Activated CD8-positive, alpha-beta T cell treated with anti-CD3 and anti-CD28 coated beads, Interleukin-2, amount 10 ng/mL, durations not matched to agents 7 days and 5 days (primary cell): ENCODE results near the gene CSMD2. TPM values are rescaled to one million over a fixed set of nuclear protein-coding genes. Genes with fewer than 3 reads are reported as not detected.

Experiments
- ATAC-seq: fragments of 150-1000 bp; cut with Tn5 transposase; one replicate; pipeline ENCODE4 v1.10.0; 2021; ENCODE audit warnings: moderate library complexity
- CTCF ChIA-PET: fragments of 350-600 bp; sonication (Branson Sonifier 250); formaldehyde crosslinking; loops from one replicate; lab custom pipeline; 2021; ENCODE audit warnings: antibody characterized with exemption; lab: Charles Lee
- POLR2A ChIA-PET: fragments of 350-600 bp; sonication (Branson Sonifier 250); formaldehyde crosslinking; loops from one replicate; lab custom pipeline; 2021; ENCODE audit warnings: antibody characterized with exemption; lab: Charles Lee
- DNase-seq: peaks from one replicate; pipeline ENCODE4 v3.0.0-alpha.2; 2020
- H3K27ac Mint-ChIP-seq: one replicate; pipeline ENCODE4 v1.8.0; 2021; ENCODE audit warnings: mild to moderate bottlenecking, mixed read lengths
- H3K27me3 Mint-ChIP-seq: one replicate; pipeline ENCODE4 v1.8.0; 2021; ENCODE audit warnings: low read depth, mixed read lengths
- H3K36me3 Mint-ChIP-seq: one replicate; pipeline ENCODE4 v1.8.0; 2021; ENCODE audit warnings: low read depth, mixed read lengths
- H3K4me1 Mint-ChIP-seq: one replicate; pipeline ENCODE4 v1.8.0; 2021; ENCODE audit warnings: low read depth, mixed read lengths
- H3K4me3 Mint-ChIP-seq: one replicate; pipeline ENCODE4 v1.8.0; 2021; ENCODE audit warnings: mild to moderate bottlenecking, mixed read lengths
- H3K9me3 Mint-ChIP-seq: one replicate; pipeline ENCODE4 v1.8.0; 2022; ENCODE audit warnings: mixed read lengths; ENCODE audit not compliant: insufficient read depth
- total RNA-seq, 2 experiments: library from RNA; stranded (reverse); gene quantifications; one replicate each; pipeline ENCODE4 v1.2.3, GENCODE V29; 2021

The CSMD2 gene
- total RNA-seq, 2 experiments from 2014 or later: not detected

DNA sequence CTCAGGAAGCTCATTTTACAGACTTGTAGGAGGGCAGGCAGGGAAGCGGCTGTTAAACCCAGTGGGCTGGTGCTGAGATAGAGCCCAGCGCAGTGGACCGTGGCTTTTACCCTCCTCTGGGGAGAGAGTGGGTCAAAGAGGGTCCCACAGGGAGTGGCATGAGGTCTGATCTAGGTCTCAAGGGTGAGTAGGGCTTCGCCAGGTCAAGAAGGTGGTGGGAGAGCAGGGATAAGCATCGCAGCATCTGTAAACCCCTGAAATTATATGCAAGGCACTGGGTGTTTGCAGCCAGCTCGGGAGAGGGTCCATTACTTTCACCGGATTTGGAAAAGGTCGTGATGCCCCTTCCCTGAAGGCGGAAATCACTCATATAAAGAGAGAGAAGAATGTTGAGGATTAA, 603.5 kb downstream of the CSMD2 start:
- ATAC-seq: no peak

DNA sequence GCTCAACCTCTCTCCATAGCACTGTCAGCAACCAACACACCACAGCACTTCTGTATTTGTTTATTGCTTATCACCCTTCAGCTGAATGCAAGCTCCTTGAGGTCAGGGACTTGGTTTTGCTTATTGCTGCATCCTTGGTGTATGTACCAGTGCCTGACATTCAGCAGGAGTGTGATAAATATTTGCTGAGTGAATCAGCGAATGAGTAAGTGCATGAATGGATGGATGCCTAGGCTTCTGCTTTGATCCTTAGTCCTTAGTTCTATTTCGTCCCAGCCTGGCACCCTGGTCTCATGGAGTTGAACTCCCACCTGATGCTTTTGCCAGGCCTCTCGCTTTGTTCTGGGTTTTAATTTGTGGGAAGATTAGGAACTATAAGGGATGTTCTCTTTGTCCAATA, 604.4 kb downstream of the CSMD2 start:
- no peaks in the 10 kb centered on the region for H3K4me1 Mint-ChIP-seq
- ChIA-PET POLR2A (no interaction called here), CTCF (no interaction called here)
- DNase-seq (no peak), ATAC-seq (no peak)
- H3K27me3 Mint-ChIP-seq: peaks cover 19% of the 10 kb centered on the region
- H3K4me3 Mint-ChIP-seq: no peak overlapping the region
- H3K36me3 Mint-ChIP-seq: no peaks in the 10 kb centered on the region
- H3K9me3 Mint-ChIP-seq: no peaks in the 10 kb centered on the region
- no peak overlapping the region for H3K27ac Mint-ChIP-seq

More for the DNA sequence above, 603.5 kb downstream of the CSMD2 start:
- no peak overlapping the region for H3K27ac Mint-ChIP-seq
- CTCF ChIA-PET: no interaction called here
- H3K4me3 Mint-ChIP-seq: no peak overlapping the region
- no peaks in the 10 kb centered on the region for H3K9me3 Mint-ChIP-seq
- POLR2A ChIA-PET: no interaction called here
- no peaks in the 10 kb centered on the region for H3K4me1 Mint-ChIP-seq
- no peaks in the 10 kb centered on the region for H3K36me3 Mint-ChIP-seq
- peaks cover 22% of the 10 kb centered on the region for H3K27me3 Mint-ChIP-seq
- no peak for DNase-seq

DNA sequence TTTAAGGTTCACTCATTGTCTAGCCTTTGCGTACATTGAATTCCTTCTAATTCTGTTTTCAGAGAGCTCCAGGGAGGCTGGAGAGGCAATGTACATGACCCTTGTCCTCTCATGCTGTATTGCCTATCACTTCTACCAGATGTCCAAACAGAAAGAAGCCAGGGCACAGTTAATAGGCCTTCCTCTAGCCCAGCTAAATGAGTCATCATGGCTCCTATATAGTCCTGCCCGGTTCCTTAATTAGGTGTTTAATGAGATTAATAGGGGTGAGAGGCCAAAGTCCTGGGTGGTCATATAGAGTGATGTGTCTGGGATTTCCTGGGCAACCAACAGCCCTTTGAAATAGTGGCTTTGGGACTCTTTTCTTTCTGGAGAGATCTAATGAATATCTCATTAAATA, 616.3 kb downstream of the CSMD2 start:
- H3K4me1 Mint-ChIP-seq: no peaks in the 10 kb centered on the region
- H3K27me3 Mint-ChIP-seq: no peaks in the 10 kb centered on the region
- no peak overlapping the region for H3K27ac Mint-ChIP-seq
- CTCF ChIA-PET: no interaction called here
- DNase-seq: no peak
- H3K4me3 Mint-ChIP-seq: no peak overlapping the region
- POLR2A ChIA-PET: no interaction called here
- no peaks in the 10 kb centered on the region for H3K36me3 Mint-ChIP-seq
- no peak for ATAC-seq
- no peaks in the 10 kb centered on the region for H3K9me3 Mint-ChIP-seq

DNA sequence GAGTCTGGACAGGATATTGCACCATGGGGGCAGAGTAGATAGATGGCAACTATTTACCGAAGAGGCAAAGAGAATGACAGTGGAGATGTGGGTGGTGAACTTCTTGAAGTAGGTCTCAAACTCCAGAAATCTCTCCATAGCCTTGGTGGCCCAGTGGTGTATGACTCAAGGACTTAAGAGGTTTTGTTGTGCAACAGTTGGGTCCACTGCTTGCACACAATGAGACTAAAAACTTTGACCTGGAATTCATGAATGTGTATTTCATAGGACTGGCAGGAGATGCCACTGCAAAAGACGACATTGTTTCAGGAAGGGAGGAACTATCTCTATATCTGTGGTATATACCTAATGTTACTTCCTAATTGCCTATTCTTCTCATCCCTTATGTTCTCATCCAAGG, 616.7 kb downstream of the CSMD2 start:
- no peak overlapping the region for H3K27ac Mint-ChIP-seq
- DNase-seq (no peak), ATAC-seq (no peak)
- no peaks in the 10 kb centered on the region for H3K27me3 Mint-ChIP-seq
- no peaks in the 10 kb centered on the region for H3K36me3 Mint-ChIP-seq
- CTCF ChIA-PET: no interaction called here
- H3K4me1 Mint-ChIP-seq: no peaks in the 10 kb centered on the region
- H3K9me3 Mint-ChIP-seq: no peaks in the 10 kb centered on the region
- POLR2A ChIA-PET: no interaction called here
- H3K4me3 Mint-ChIP-seq: no peak overlapping the region

DNA sequence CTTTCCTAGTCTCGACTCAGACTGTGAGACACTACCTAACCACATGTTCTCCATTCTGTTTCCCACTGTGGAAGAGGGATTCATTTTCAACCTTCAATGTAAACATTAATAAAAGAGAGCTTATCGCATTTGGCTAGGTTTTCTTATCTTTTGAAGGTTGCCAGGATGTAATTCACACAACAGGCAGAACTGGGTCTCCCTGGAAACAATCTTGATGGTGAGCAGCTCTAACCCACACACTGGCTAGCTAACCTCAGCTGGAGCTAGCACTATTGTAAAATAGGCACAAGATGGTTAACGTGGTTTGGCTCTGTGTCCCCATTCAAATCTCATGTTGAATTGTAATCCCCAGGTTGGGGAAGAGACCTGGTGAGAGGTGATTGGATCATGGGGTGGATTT, 617.5 kb downstream of the CSMD2 start:
- Mint-ChIP-seq H3K27ac (no peak overlapping the region), H3K9me3 (no peaks in the 10 kb centered on the region), H3K27me3 (no peaks in the 10 kb centered on the region), H3K4me3 (no peak overlapping the region), H3K36me3 (no peaks in the 10 kb centered on the region), H3K4me1 (no peaks in the 10 kb centered on the region)
- ChIA-PET POLR2A (no interaction called here), CTCF (no interaction called here)
- DNase-seq (no peak), ATAC-seq (no peak)

DNA sequence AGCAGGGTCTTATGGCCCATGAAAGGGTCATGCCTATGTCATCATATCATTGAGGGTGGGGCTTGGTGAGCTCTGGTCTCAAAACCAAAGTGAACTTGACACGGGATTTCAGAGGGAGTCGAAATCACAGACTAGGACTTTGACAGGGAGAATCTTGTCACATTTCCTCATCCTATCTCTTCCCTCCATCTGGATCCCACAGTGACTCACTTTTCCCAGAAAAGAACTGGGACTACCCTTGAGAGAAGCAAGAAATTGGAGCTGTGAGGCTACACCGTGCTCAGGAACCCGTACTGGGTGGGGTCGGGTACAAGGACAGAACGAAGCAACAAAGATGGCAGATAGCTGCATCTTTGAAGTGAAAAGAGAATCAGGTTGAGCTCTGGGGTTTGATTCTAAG, 623.1 kb downstream of the CSMD2 start:
- ChIA-PET POLR2A (interaction anchor here (1.2 kb wide), 1 partner anchor 1570 kb away, joined by 4 read pairs; no protein-coding TSS in a partner anchor), CTCF (no interaction called here)
- no peaks in the 10 kb centered on the region for H3K36me3 Mint-ChIP-seq
- no peak overlapping the region for H3K4me3 Mint-ChIP-seq
- no peak overlapping the region for H3K27ac Mint-ChIP-seq
- H3K27me3 Mint-ChIP-seq: no peaks in the 10 kb centered on the region
- no peaks in the 10 kb centered on the region for H3K4me1 Mint-ChIP-seq
- DNase-seq: no peak
- ATAC-seq: no peak
- no peaks in the 10 kb centered on the region for H3K9me3 Mint-ChIP-seq

DNA sequence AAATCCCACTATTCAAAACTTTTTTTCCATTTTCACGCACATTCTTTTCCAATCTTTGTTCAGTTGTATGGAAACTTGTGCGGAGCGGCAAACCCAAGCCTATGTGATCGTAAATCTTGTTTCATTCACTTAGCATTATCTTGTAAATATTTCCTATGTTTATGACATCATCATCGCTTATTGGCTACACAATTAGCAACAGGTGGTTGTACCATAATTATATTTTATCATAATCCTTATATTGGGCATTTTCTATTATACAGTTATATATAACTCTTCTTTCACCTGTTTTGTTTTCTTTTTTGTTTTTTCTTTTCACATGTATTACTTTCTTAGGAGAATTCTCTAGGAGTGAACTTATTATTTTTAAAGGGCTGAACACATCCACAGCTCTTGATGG, 627.1 kb downstream of the CSMD2 start:
- no peaks in the 10 kb centered on the region for H3K36me3 Mint-ChIP-seq

DNA sequence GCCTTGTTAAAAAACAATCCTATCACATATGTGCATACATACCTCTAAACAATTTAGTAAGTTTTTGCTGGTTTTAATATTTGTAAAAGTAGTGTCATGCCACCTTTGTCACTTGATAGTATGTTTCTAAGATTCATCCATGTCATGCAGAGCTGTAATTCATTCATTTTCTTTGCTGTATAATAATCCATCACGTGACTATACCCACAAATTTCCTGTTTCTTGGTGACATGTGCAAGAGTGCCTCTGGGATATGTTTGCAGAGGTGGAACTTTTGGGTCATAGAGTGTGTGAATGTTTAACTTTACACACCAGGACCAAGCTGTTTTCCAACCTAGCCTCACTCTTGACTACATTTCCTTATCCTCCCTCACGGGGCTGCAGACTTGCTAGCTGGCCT, 629.7 kb downstream of the CSMD2 start:
- Mint-ChIP-seq H3K4me1 (no peaks in the 10 kb centered on the region), H3K4me3 (no peak overlapping the region), H3K27ac (no peak overlapping the region), H3K9me3 (no peaks in the 10 kb centered on the region), H3K27me3 (peaks cover 6% of the 10 kb centered on the region), H3K36me3 (no peaks in the 10 kb centered on the region)
- CTCF ChIA-PET: no interaction called here
- POLR2A ChIA-PET: interaction anchor here (0.7 kb wide), 1 partner anchor 230 kb away, joined by 3 read pairs; no protein-coding TSS in a partner anchor
- DNase-seq: no peak
- no peak for ATAC-seq

More for the DNA sequence above, 627.1 kb downstream of the CSMD2 start:
- DNase-seq: no peak
- CTCF ChIA-PET: no interaction called here
- no peak overlapping the region for H3K27ac Mint-ChIP-seq
- H3K9me3 Mint-ChIP-seq: no peaks in the 10 kb centered on the region
- H3K27me3 Mint-ChIP-seq: no peaks in the 10 kb centered on the region
- no peaks in the 10 kb centered on the region for H3K4me1 Mint-ChIP-seq
- H3K4me3 Mint-ChIP-seq: no peak overlapping the region
- POLR2A ChIA-PET: no interaction called here
- ATAC-seq: no peak

DNA sequence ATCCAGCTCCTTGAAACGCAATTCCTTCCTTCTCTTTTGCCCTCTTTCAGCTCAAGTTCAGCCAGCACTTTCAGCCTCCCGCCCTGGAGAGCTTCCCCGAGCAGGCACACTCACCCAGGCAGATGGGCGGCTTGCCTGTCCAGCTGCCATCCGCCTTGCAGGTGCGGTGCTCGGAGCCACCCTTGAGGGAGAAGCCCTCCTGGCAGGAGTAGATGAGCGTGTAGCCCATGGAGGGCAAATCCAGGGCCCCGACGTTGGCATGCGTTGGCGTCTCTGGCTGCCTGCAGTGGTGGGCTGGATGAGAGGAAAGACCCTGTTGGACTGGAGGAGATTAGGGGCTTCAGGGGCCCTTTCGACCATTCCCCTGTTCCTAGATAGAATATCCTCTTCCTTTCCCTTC, 632.1 kb downstream of the CSMD2 start:
- POLR2A ChIA-PET: no interaction called here
- Mint-ChIP-seq H3K4me1 (no peaks in the 10 kb centered on the region), H3K27me3 (peaks cover 11% of the 10 kb centered on the region), H3K4me3 (no peak overlapping the region), H3K9me3 (no peaks in the 10 kb centered on the region), H3K36me3 (no peaks in the 10 kb centered on the region), H3K27ac (no peak overlapping the region)
- CTCF ChIA-PET: no interaction called here
- DNase-seq (no peak), ATAC-seq (no peak)

DNA sequence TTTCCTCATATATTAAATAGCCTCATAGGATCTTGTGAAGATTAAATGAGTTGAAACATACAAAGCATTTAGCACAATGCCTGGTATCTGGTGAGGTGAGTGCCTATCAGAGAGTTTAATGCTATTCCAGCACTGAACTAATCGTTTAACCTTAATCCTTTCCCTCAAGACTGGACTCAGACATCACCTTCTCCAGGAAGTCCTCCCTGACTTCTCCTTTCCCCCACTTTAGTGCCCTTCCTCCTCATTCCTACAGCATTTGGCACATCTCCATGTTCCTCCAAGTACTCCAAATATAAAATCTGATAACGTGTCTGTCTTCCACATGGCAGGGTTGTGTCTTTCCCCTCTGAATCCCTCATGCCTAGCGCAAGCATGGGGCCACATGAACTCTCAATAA, 632.8 kb downstream of the CSMD2 start:
- Mint-ChIP-seq H3K9me3 (no peaks in the 10 kb centered on the region), H3K27me3 (peaks cover 11% of the 10 kb centered on the region), H3K4me3 (no peak overlapping the region), H3K27ac (no peak overlapping the region), H3K4me1 (no peaks in the 10 kb centered on the region), H3K36me3 (no peaks in the 10 kb centered on the region)
- ATAC-seq (no peak), DNase-seq (no peak)
- ChIA-PET POLR2A (no interaction called here), CTCF (no interaction called here)

DNA sequence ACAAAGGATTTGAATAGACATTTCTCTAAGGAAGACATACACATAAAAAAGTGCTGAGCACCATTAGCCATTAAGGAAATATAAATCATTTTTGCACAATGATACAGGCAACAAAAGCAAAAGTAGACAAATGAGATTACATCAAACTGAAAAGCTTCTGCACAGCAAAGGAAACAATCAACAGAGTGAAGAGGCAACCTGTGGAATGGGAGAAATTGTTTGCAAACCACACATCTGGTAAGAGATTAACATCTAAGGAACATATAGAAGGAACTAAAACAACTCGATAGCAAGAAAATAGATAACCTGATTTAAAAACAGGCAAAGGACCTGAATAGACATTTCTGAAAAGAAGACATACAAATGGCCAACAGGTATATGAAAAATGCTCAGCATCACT, 635.1 kb downstream of the CSMD2 start:
- ChIA-PET CTCF (no interaction called here), POLR2A (no interaction called here)
- Mint-ChIP-seq H3K4me1 (no peaks in the 10 kb centered on the region), H3K4me3 (no peak overlapping the region), H3K27me3 (peaks cover 14% of the 10 kb centered on the region), H3K36me3 (no peaks in the 10 kb centered on the region), H3K9me3 (no peaks in the 10 kb centered on the region), H3K27ac (no peak overlapping the region)
- DNase-seq (no peak), ATAC-seq (no peak)

DNA sequence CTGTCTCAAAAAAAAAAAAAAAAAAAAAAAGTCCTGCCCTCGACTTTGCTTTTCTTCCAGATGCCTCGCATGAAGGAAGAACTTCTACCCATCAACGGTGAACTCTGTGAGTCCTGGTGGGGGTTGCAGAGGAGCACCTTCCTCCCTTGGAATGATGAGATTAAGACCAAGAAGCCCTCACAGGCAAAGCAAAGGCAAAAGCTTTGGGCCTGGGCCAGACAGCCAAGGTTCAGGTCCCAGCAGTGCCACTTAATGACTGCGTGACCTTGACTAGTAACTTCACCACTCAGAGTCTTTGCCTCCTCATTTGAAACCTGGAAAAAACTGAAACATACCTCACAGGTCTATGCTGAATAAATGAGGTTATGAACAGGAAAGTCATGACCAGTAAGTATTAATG, 637.1 kb downstream of the CSMD2 start:
- peaks cover 22% of the 10 kb centered on the region for H3K27me3 Mint-ChIP-seq
- no peaks in the 10 kb centered on the region for H3K9me3 Mint-ChIP-seq
- no peak overlapping the region for H3K4me3 Mint-ChIP-seq
- no peak overlapping the region for H3K27ac Mint-ChIP-seq
- ATAC-seq: no peak
- DNase-seq: no peak
- H3K4me1 Mint-ChIP-seq: no peaks in the 10 kb centered on the region
- ChIA-PET CTCF (no interaction called here), POLR2A (no interaction called here)
- no peaks in the 10 kb centered on the region for H3K36me3 Mint-ChIP-seq

DNA sequence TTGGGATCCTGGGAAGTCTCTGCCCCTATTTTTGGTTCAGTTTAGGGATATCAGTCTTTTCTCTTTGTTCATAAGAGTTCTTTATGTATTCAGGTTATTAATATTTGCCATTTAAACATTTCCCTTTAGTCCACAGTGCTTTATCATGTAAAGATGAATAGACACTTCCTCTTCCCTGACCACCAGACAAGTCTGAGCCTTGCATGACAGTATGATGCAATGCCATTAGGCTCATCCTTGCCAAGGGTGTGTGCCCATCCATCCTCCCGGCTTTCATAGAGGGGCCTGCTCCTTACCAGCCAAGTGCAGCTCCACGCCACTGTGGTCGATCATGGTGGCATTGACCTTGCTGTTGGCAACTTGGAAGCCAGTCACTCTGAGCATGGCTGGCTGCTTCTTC, 640.4 kb downstream of the CSMD2 start:
- DNase-seq (no peak), ATAC-seq (no peak)
- peaks cover 18% of the 10 kb centered on the region for H3K27me3 Mint-ChIP-seq
- no peaks in the 10 kb centered on the region for H3K4me1 Mint-ChIP-seq
- no peak overlapping the region for H3K27ac Mint-ChIP-seq
- CTCF ChIA-PET: no interaction called here
- no peak overlapping the region for H3K4me3 Mint-ChIP-seq
- no peaks in the 10 kb centered on the region for H3K9me3 Mint-ChIP-seq
- no peaks in the 10 kb centered on the region for H3K36me3 Mint-ChIP-seq
- POLR2A ChIA-PET: no interaction called here
